Glutamatergic neuron (in vitro differentiated cells): Measurements from ENCODE around the gene MIA3. TPM values are rescaled to one million over a fixed set of nuclear protein-coding genes. Genes with fewer than 3 reads are reported as not detected.

Experiments used
- DNase-seq: peaks from one replicate; pipeline ENCODE4 v3.0.0; 2022
- H3K27ac Mint-ChIP-seq: one replicate; pipeline ENCODE4 v1.8.0; 2020; ENCODE audit warnings: mild to moderate bottlenecking, mixed read lengths, inconsistent platforms; ENCODE audit not compliant: unreplicated experiment
- H3K27me3 Mint-ChIP-seq: one replicate; pipeline ENCODE4 v1.8.0; 2020; ENCODE audit warnings: mild to moderate bottlenecking, moderate library complexity, mixed read lengths, inconsistent platforms; ENCODE audit not compliant: unreplicated experiment
- H3K36me3 Mint-ChIP-seq: one replicate; pipeline ENCODE4 v1.8.0; 2020; ENCODE audit warnings: mild to moderate bottlenecking, mixed read lengths, inconsistent platforms; ENCODE audit not compliant: unreplicated experiment
- H3K4me1 Mint-ChIP-seq: one replicate; pipeline ENCODE4 v1.8.0; 2020; ENCODE audit warnings: mild to moderate bottlenecking, low read depth, mixed read lengths, inconsistent platforms; ENCODE audit not compliant: unreplicated experiment
- H3K4me3 Mint-ChIP-seq: one replicate; pipeline ENCODE4 v1.8.0; 2020; ENCODE audit warnings: mild to moderate bottlenecking, mixed read lengths, inconsistent platforms; ENCODE audit not compliant: unreplicated experiment
- H3K9me3 Mint-ChIP-seq: one replicate; pipeline ENCODE4 v1.8.0; 2020; ENCODE audit warnings: mild to moderate bottlenecking, moderate library complexity, mixed read lengths, inconsistent platforms; ENCODE audit not compliant: unreplicated experiment
- total RNA-seq: library from RNA; stranded (reverse); fragmentation: NEBNext Ultra II Directional; extraction: Animal tissue kit (Norgen Biotek cat#: 25700); gene quantifications from one replicate; pipeline ENCODE4 v1.2.1, GENCODE V29; 2021; ENCODE audit not compliant: unreplicated experiment
- TF ChIP-seq, protein P1 (sequence below): fragments of 200-600 bp; sonication (generic); IDR thresholded peaks from one replicate; pipeline ENCODE4 v1.5.0; 2021; ENCODE audit not compliant: partially characterized antibody, unreplicated experiment

The MIA3 gene
- total RNA-seq, 1 donor from 2014 or later, result 65.4 TPM

DNA sequence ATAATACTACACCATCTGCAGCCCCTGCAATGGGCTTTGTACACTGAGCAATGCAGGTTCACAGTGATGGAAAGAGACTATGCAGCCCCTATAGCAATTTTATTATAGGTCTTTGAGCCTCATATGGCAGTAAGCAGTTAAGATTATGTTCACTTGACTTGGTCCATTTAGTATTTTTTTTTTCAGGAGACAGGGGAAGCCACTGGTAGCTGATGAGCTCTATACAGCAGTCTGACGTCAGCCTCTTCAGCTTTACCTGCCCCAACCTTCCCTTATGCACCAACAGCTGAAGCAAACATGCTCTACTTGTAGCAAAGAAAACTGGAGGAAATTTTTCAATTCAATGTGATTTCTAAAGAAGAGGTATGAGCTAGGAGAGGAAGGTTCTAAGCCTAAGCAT is 62.2 kb downstream of the MIA3 start:
- no peak overlapping the region for H3K4me3 Mint-ChIP-seq
- no peaks in the 10 kb centered on the region for H3K9me3 Mint-ChIP-seq
- no peak for DNase-seq
- TF ChIP-seq, protein P1, sequence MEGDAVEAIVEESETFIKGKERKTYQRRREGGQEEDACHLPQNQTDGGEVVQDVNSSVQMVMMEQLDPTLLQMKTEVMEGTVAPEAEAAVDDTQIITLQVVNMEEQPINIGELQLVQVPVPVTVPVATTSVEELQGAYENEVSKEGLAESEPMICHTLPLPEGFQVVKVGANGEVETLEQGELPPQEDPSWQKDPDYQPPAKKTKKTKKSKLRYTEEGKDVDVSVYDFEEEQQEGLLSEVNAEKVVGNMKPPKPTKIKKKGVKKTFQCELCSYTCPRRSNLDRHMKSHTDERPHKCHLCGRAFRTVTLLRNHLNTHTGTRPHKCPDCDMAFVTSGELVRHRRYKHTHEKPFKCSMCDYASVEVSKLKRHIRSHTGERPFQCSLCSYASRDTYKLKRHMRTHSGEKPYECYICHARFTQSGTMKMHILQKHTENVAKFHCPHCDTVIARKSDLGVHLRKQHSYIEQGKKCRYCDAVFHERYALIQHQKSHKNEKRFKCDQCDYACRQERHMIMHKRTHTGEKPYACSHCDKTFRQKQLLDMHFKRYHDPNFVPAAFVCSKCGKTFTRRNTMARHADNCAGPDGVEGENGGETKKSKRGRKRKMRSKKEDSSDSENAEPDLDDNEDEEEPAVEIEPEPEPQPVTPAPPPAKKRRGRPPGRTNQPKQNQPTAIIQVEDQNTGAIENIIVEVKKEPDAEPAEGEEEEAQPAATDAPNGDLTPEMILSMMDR, result no peak
- H3K36me3 Mint-ChIP-seq, result no peaks in the 10 kb centered on the region
- H3K27me3 Mint-ChIP-seq, result no peaks in the 10 kb centered on the region
- no peaks in the 10 kb centered on the region for H3K4me1 Mint-ChIP-seq
- H3K27ac Mint-ChIP-seq, result no peak overlapping the region

- H3K4me3 Mint-ChIP-seq, result no peak overlapping the region
- H3K9me3 Mint-ChIP-seq, result no peaks in the 10 kb centered on the region
- H3K4me1 Mint-ChIP-seq, result peaks cover 2% of the 10 kb centered on the region
- DNase-seq, result no peak
- no peaks in the 10 kb centered on the region for H3K36me3 Mint-ChIP-seq
- no peaks in the 10 kb centered on the region for H3K27me3 Mint-ChIP-seq
- H3K27ac Mint-ChIP-seq, result no peak overlapping the region
- TF ChIP-seq, protein P1, result no peak
These were observed 73.1 kb downstream of the MIA3 start for GRCh38 chr1:222691016-222691415.

GRCh38 chr1:222694927-222695326 is 77.0 kb downstream of the MIA3 start:
- Mint-ChIP-seq H3K36me3 (peaks cover 5% of the 10 kb centered on the region), H3K4me1 (peaks cover 2% of the 10 kb centered on the region), H3K27me3 (no peaks in the 10 kb centered on the region), H3K9me3 (no peaks in the 10 kb centered on the region), H3K4me3 (no peak overlapping the region), H3K27ac (no peak overlapping the region)
- TF ChIP-seq, protein P1, result no peak
- no peak for DNase-seq

GRCh38 chr1:222696741-222697140 is 78.8 kb downstream of the MIA3 start:
- no peaks in the 10 kb centered on the region for H3K4me1 Mint-ChIP-seq
- DNase-seq, result no peak
- H3K27ac Mint-ChIP-seq, result no peak overlapping the region
- H3K27me3 Mint-ChIP-seq, result no peaks in the 10 kb centered on the region
- TF ChIP-seq, protein P1, result no peak
- H3K9me3 Mint-ChIP-seq, result no peaks in the 10 kb centered on the region
- no peak overlapping the region for H3K4me3 Mint-ChIP-seq
- peaks cover 5% of the 10 kb centered on the region for H3K36me3 Mint-ChIP-seq

DNA sequence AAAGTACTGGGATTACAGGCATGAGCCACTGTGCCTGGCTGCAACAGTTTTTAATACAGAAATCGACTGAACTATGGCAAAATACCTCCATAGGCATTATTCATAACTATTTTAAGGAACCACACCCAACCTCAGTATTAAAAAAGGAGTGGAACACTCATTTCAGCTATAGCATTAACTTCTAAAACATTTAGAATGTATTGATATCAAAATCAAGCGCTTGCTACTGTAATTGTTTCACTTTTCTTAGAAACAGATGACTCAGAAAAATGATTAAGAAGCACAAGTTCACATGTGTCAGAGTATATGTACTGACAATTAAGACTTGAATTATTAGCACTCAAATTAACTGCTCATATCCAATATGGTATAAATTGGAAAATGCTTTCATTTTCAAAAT is 79.3 kb downstream of the MIA3 start:
- Mint-ChIP-seq H3K9me3 (no peaks in the 10 kb centered on the region), H3K4me3 (no peak overlapping the region), H3K27me3 (no peaks in the 10 kb centered on the region), H3K4me1 (no peaks in the 10 kb centered on the region), H3K36me3 (peaks cover 5% of the 10 kb centered on the region), H3K27ac (no peak overlapping the region)
- no peak for DNase-seq
- TF ChIP-seq, protein P1, result no peak
